ENCODE results near the gene ANKRD35. TPM values are rescaled to one million over a fixed set of nuclear protein-coding genes. Genes with fewer than 3 reads are reported as not detected.

Gene ANKRD35
- polyA plus RNA-seq, 3 donors = 0.40 to 1.5 (median 1.3) TPM

- H3K4me3 ChIP-seq (replicated peaks in 1 of 3; ENCODE audit: low read depth in 2 of 3, low read length in 3 of 3) = no peak overlapping the region
- TF ChIP-seq, protein P1, sequence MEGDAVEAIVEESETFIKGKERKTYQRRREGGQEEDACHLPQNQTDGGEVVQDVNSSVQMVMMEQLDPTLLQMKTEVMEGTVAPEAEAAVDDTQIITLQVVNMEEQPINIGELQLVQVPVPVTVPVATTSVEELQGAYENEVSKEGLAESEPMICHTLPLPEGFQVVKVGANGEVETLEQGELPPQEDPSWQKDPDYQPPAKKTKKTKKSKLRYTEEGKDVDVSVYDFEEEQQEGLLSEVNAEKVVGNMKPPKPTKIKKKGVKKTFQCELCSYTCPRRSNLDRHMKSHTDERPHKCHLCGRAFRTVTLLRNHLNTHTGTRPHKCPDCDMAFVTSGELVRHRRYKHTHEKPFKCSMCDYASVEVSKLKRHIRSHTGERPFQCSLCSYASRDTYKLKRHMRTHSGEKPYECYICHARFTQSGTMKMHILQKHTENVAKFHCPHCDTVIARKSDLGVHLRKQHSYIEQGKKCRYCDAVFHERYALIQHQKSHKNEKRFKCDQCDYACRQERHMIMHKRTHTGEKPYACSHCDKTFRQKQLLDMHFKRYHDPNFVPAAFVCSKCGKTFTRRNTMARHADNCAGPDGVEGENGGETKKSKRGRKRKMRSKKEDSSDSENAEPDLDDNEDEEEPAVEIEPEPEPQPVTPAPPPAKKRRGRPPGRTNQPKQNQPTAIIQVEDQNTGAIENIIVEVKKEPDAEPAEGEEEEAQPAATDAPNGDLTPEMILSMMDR (IDR thresholded peaks at IDR 0.05) = no peak
- H3K4me2 ChIP-seq (replicated peaks; ENCODE audit: extremely low read depth, low read length, poor library complexity, severe bottlenecking) = no peak overlapping the region
- no peak overlapping the region for H3K27ac ChIP-seq (ENCODE audit: low read depth in 1 of 2, low read length in 2 of 2)
- H3K9ac ChIP-seq (ENCODE audit: insufficient read depth, low read length, poor library complexity, severe bottlenecking) = no peak overlapping the region
- peaks cover 0 to 1% (median 0%) of the 10 kb centered on the region in 7 donors for H3K9me3 Mint-ChIP-seq
- no peaks in the 10 kb centered on the region for H3K9me3 ChIP-seq (replicated peaks in 1 of 2; ENCODE audit: control insufficient read depth in 1 of 2, insufficient read depth in 1 of 2, low read length in 2 of 2)
- H3K36me3 ChIP-seq (replicated peaks in 1 of 2; ENCODE audit: control insufficient read depth in 1 of 2, insufficient read depth in 2 of 2, low read length in 2 of 2) = peaks cover 0 to 28% of the 10 kb centered on the region in 2 donors
- intact Hi-C loops (cut with micrococcal nuclease) = loop anchor here in 1 of 2 donors (10.0 kb wide), 1 partner anchor 97 kb away; the partner anchor contains the start of genes ANKRD34A and POLR3GL
- no peaks in the 10 kb centered on the region for H3K79me2 ChIP-seq (ENCODE audit: insufficient read depth, low read length)
- peaks cover 6 to 20% of the 10 kb centered on the region in 2 donors for H3K36me3 Mint-ChIP-seq
- H3K27ac Mint-ChIP-seq = no peak overlapping the region
- H3K4me3 Mint-ChIP-seq = no peak overlapping the region
- H4K20me1 ChIP-seq (ENCODE audit: insufficient read depth, low read length) = no peaks in the 10 kb centered on the region
- H2AFZ ChIP-seq (ENCODE audit: insufficient read depth, low read depth, low read length, poor library complexity, severe bottlenecking) = no peak overlapping the region
- peaks cover 17 to 23% of the 10 kb centered on the region in 2 donors for H3K4me1 ChIP-seq (ENCODE audit: control insufficient read depth in 1 of 2, insufficient read depth in 2 of 2, low read length in 2 of 2)
- 100% methylated on average over 2 of the region's 4 CpGs for WGBS (ENCODE audit: insufficient coverage)
- no peaks in the 10 kb centered on the region for H3K27me3 ChIP-seq (ENCODE audit: control insufficient read depth in 2 of 2, insufficient read depth in 2 of 2, low read length in 2 of 2)
- H3K4me1 Mint-ChIP-seq = peaks cover 19% of the 10 kb centered on the region
- H3K27me3 Mint-ChIP-seq (ENCODE audit: low read depth in 3 of 3) = peaks cover 4 to 11% (median 5%) of the 10 kb centered on the region in 3 donors
- no peak for DNase-seq
These were observed 17.4 kb downstream of the ANKRD35 start for GRCh38 chr1:145868232-145868631.

DNA sequence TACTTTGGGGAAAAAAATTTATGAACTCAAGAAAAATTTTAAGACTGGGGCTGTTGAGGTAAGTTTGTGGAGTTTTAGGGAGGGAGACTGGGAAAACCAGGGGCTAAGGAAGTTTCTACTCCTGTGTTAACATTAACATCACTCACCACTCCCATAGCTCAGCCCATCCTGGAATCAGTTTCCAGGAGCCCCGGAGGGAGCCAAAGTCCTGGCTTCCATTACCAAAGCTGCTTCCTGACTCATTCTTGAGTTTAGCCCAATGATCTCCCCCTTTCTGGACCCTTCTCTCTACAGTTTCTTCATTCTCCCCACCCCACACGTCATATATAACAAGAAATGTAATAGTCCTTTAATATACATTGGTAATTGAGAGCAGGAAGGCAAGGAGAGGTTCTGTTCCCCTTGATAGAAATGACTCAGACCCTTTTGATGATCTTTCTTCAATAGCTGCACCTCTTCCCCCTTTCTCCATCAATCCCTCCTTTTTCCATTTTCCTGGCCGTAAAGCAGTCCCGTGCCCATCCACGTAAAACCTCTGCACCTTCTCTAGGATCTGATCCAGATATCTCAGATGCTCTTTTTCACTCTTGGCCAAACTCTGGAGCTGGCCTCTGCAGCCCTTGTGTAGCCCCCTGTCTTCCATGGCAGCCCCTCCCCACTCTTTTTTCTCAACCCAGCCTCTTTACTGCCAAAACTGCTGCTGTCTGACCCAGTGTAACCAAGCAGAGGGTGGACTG lies 22.2 kb downstream of the ANKRD35 start:
- intact Hi-C loops (cut with micrococcal nuclease) = loop anchor here in 1 of 2 donors (10.0 kb wide), 1 partner anchor 101 kb away; the partner anchor contains the start of genes ANKRD34A and POLR3GL
- H3K27ac ChIP-seq (ENCODE audit: low read depth in 1 of 2, low read length in 2 of 2) = no peak overlapping the region
- no peak overlapping the region for H3K4me3 Mint-ChIP-seq
- H3K4me3 ChIP-seq (replicated peaks in 1 of 3; ENCODE audit: low read depth in 2 of 3, low read length in 3 of 3) = no peak overlapping the region
- no peaks in the 10 kb centered on the region for H3K79me2 ChIP-seq (ENCODE audit: insufficient read depth, low read length)
- H3K36me3 ChIP-seq (replicated peaks in 1 of 2; ENCODE audit: control insufficient read depth in 1 of 2, insufficient read depth in 2 of 2, low read length in 2 of 2) = peaks cover 0 to 28% of the 10 kb centered on the region in 2 donors
- no peak overlapping the region for H2AFZ ChIP-seq (ENCODE audit: insufficient read depth, low read depth, low read length, poor library complexity, severe bottlenecking)
- H3K4me1 ChIP-seq (ENCODE audit: control insufficient read depth in 1 of 2, insufficient read depth in 2 of 2, low read length in 2 of 2) = peaks cover 6 to 8% of the 10 kb centered on the region in 2 donors
- no peaks in the 10 kb centered on the region for H3K27me3 ChIP-seq (ENCODE audit: control insufficient read depth in 2 of 2, insufficient read depth in 2 of 2, low read length in 2 of 2)
- H3K27me3 Mint-ChIP-seq (ENCODE audit: low read depth in 3 of 3) = peaks cover 2 to 8% (median 2%) of the 10 kb centered on the region in 3 donors
- H3K36me3 Mint-ChIP-seq = peaks cover 4 to 20% of the 10 kb centered on the region in 2 donors
- H3K9me3 ChIP-seq (replicated peaks in 1 of 2; ENCODE audit: control insufficient read depth in 1 of 2, insufficient read depth in 1 of 2, low read length in 2 of 2) = no peaks in the 10 kb centered on the region
- WGBS (ENCODE audit: insufficient coverage) = 95% methylated on average over 4 of the region's 5 CpGs
- H3K4me1 Mint-ChIP-seq = peaks cover 8% of the 10 kb centered on the region
- no peak overlapping the region for H3K27ac Mint-ChIP-seq
- no peak for DNase-seq
- no peak overlapping the region for H3K9ac ChIP-seq (ENCODE audit: insufficient read depth, low read length, poor library complexity, severe bottlenecking)
- peaks cover 0 to 1% (median 0%) of the 10 kb centered on the region in 7 donors for H3K9me3 Mint-ChIP-seq
- H3K4me2 ChIP-seq (replicated peaks; ENCODE audit: extremely low read depth, low read length, poor library complexity, severe bottlenecking) = no peak overlapping the region
- H4K20me1 ChIP-seq (ENCODE audit: insufficient read depth, low read length) = no peaks in the 10 kb centered on the region
- TF ChIP-seq, protein P1 (IDR thresholded peaks at IDR 0.05) = no peak
